ENCODE data around the gene CCSAP. TPM values are rescaled to one million over a fixed set of nuclear protein-coding genes. Genes with fewer than 3 reads are reported as not detected.

Gene CCSAP
- total and polyA plus RNA-seq, 2 of the 4 experiments (the other 2 are of a cell fraction): 2.3 to 3.8 TPM

DNA sequence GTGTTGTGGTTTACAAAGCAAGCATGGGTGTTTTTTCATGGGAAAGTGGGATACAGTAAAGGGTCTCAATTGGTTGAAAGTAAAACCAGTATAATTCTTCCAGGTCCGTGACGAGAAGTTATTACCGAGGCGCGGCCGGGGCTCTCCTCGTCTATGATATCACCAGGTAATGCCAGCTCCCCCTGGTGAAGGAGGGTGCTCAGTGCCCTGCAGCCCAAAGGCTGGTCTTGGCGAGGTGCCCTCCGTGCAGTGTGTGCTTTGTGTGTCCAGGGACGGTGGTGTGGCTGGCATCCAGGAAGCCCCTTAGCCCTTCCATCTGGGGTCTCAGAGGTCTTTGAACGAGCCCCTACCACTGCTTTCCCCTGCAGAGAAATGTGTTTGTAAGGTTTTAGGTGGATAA is 47.1 kb downstream of the CCSAP start:
- peak overlapping the region; percentile 95 for H2BK20ac ChIP-seq (ENCODE audit: low read depth, low read length)
- H3K9me3 ChIP-seq (ENCODE audit: control insufficient read depth, insufficient read depth, low read length): no peaks in the 10 kb centered on the region
- H2BK15ac ChIP-seq (ENCODE audit: low read depth, low read length): peak overlapping the region; percentile 25; the same call in 1 of the 3 replicates
- H3K4me1 ChIP-seq (ENCODE audit: control insufficient read depth, insufficient read depth, low read length): peaks cover 19% of the 10 kb centered on the region
- no CpG with 5 or more reads among the region's 11 CpGs for WGBS, 2 experiments (ENCODE audit: extremely low coverage in 2 of 2, insufficient read length in 1 of 2)
- no peak overlapping the region for H3K56ac ChIP-seq (ENCODE audit: extremely low read depth, insufficient read depth, low read length)
- ChIA-PET CTCF (interaction anchor here (1.2 kb wide), 1 partner anchor 14 kb away, joined by 4 read pairs; no protein-coding TSS in a partner anchor), POLR2A (ENCODE audit: unreplicated experiment) (no interaction called here)
- no peak for TF ChIP-seq CEBPB (IDR thresholded peaks at IDR 0.05; ENCODE audit: low read depth, low read length)
- no peak for TF ChIP-seq NFE2L2 (IDR thresholded peaks at IDR 0.05; ENCODE audit: low read depth, low read length)
- no peak for TF ChIP-seq BHLHE40 (IDR thresholded peaks at IDR 0.05; ENCODE audit: low read depth, low read length)
- TF ChIP-seq MXI1 (IDR thresholded peaks at IDR 0.05; ENCODE audit: borderline replicate concordance, low read depth, low read length): no peak
- no peak for TF ChIP-seq RFX5 (IDR thresholded peaks at IDR 0.05; ENCODE audit: low read depth, low read length)
- no peak for TF ChIP-seq FOS (IDR thresholded peaks at IDR 0.05; ENCODE audit: low read depth, low read length)
- no peak for TF ChIP-seq RAD21 (IDR thresholded peaks at IDR 0.05; ENCODE audit: low read length)
- TF ChIP-seq RCOR1 (IDR thresholded peaks at IDR 0.05; ENCODE audit: insufficient replicate concordance, low read length): no peak
- TF ChIP-seq MAFK (IDR thresholded peaks at IDR 0.05; ENCODE audit: low read depth, low read length): no peak
- no peak for TF ChIP-seq POLR2A (IDR thresholded peaks at IDR 0.05; ENCODE audit: low read depth, low read length)
- no peak for TF ChIP-seq USF2 (IDR thresholded peaks at IDR 0.05; ENCODE audit: low read depth, low read length)
- no peak for TF ChIP-seq CHD1 (IDR thresholded peaks at IDR 0.05; ENCODE audit: low read depth, low read length)
- TF ChIP-seq MAZ (IDR thresholded peaks at IDR 0.05; ENCODE audit: borderline replicate concordance, low read depth, low read length): no peak
- TF ChIP-seq SMC3 (IDR thresholded peaks at IDR 0.05; ENCODE audit: low read depth, low read length): no peak
- TF ChIP-seq, protein P1, sequence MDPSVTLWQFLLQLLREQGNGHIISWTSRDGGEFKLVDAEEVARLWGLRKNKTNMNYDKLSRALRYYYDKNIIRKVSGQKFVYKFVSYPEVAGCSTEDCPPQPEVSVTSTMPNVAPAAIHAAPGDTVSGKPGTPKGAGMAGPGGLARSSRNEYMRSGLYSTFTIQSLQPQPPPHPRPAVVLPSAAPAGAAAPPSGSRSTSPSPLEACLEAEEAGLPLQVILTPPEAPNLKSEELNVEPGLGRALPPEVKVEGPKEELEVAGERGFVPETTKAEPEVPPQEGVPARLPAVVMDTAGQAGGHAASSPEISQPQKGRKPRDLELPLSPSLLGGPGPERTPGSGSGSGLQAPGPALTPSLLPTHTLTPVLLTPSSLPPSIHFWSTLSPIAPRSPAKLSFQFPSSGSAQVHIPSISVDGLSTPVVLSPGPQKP (IDR thresholded peaks at IDR 0.05; ENCODE audit: borderline replicate concordance, low read depth, low read length): no peak
- H3K4me2 ChIP-seq (ENCODE audit: low read depth, low read length): no peak overlapping the region
- H2AFZ ChIP-seq (replicated peaks; ENCODE audit: low read length, poor library complexity): no peak overlapping the region
- peaks cover 28% of the 10 kb centered on the region for H3K9me1 ChIP-seq (ENCODE audit: insufficient read depth, low read length)
- peak overlapping the region; percentile 80; the same call in 1 of the 2 replicates for H3K14ac ChIP-seq (replicated peaks; ENCODE audit: low read depth, low read length)
- peak overlapping the region; percentile 38 for H4K5ac ChIP-seq (ENCODE audit: low read depth, low read length)
- H3K79me1 ChIP-seq (ENCODE audit: low read depth in 1 of 2, low read length in 2 of 2): peaks cover 21 to 56% of the 10 kb centered on the region in 2 experiments; a peak in 3 of 4 replicates
- no TSS peak for BruUV-seq (replicated peaks)
- no peaks in the 10 kb centered on the region for H3K27me3 ChIP-seq (ENCODE audit: control insufficient read depth, insufficient read depth, low read length)
- intact Hi-C loops (cut with micrococcal nuclease): no loop called here
- H3K23ac ChIP-seq (ENCODE audit: low read depth, low read length): peak overlapping the region; percentile 80
- H3K36me3 ChIP-seq (ENCODE audit: control insufficient read depth, insufficient read depth, low read length): peaks cover 28% of the 10 kb centered on the region
- peak overlapping the region; percentile 90 for H2BK120ac ChIP-seq (ENCODE audit: low read depth, low read length)
- H3K18ac ChIP-seq (ENCODE audit: low read depth, low read length): peak overlapping the region; percentile 74
- H3K27ac ChIP-seq (ENCODE audit: insufficient read depth, low read length): 0 out of 2 replicates have a peak overlapping the region, but pooled peaks have one; percentile 5
- ATAC-seq (ENCODE audit: low read depth) (no peak), DNase-seq (no peak)
- H2AK5ac ChIP-seq (ENCODE audit: low read depth, low read length): peak overlapping the region; percentile 80; the same call in 1 of the 2 replicates
- dilution Hi-C loops (cut with HindIII; ENCODE audit: low sequenced_read_pairs, unreplicated experiment): no loop called here
- in situ Hi-C loops (cut with MboI; ENCODE audit: low sequenced_read_pairs): no loop called here
- H2BK5ac ChIP-seq (ENCODE audit: low read depth, low read length, poor library complexity, severe bottlenecking): peak overlapping the region; percentile 86
- 0 out of 2 replicates have a peak, but pooled peaks cover 3% of the 10 kb centered on the region for H4K20me1 ChIP-seq (ENCODE audit: insufficient read depth, low read length)
- no peak overlapping the region for H3K9ac ChIP-seq (ENCODE audit: low read depth, low read length)
- H4K91ac ChIP-seq (ENCODE audit: insufficient read depth, low read depth, low read length): peak overlapping the region; percentile 59
- H3K4me3 ChIP-seq (ENCODE audit: insufficient read depth, low read depth, low read length): no peak overlapping the region
- peak overlapping the region; percentile 72 to 86 for H4K8ac ChIP-seq (ENCODE audit: low read depth in 2 of 2, low read length in 2 of 2)
- peak overlapping the region; percentile 93 for H3K4ac ChIP-seq (ENCODE audit: low read depth, low read length)
- no peak overlapping the region for H2AK9ac ChIP-seq (replicated peaks; ENCODE audit: low read depth, low read length, poor library complexity)

All from IMR-90 (cell line).